GM19397 (cell line): ENCODE measurements around the gene MIGA2.
"Not testable (repeated sequence)": the region's sequence is repeated elsewhere in the genome, so short reads cannot be mapped to it uniquely, and the experiment has no call there.

Source experiments
- ATAC-seq: cut with Tn5 transposase; IDR thresholded peaks from one replicate; pipeline ENCODE4 v1.9.1; 2021; ENCODE audit warnings: mild to moderate bottlenecking, moderate library complexity; ENCODE audit not compliant: unreplicated experiment

Gene MIGA2

GRCh38 chr9:129036241-129036922 lies at the start of gene MIGA2:
Gene MIGA2, plus strand, starts transcription at chr9:129036626. Its CDS starts 3,969 bp downstream, at chr9:129040595.
- ATAC-seq, result peak; percentile 91

DNA sequence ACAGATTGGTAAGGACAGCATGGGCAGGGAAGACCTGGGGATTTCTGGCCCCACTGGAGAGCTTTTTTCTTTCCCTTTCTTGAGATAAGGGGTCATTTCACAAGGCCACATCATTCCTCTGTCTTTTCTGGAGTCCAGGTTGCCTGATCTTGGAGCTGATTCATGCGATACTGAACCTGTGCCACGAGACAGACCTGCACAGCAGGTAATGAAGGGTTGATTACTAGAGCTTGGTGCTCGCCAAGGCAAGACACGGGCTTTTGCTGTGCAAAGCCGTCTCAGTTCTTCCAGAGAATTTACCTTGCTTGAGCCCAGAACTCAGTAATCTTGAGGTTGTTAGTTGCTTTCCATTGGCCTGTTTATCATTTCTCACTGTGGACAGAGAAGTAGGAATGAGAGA lies 49.8 kb upstream of the MIGA2 start:
- no peak for ATAC-seq

DNA sequence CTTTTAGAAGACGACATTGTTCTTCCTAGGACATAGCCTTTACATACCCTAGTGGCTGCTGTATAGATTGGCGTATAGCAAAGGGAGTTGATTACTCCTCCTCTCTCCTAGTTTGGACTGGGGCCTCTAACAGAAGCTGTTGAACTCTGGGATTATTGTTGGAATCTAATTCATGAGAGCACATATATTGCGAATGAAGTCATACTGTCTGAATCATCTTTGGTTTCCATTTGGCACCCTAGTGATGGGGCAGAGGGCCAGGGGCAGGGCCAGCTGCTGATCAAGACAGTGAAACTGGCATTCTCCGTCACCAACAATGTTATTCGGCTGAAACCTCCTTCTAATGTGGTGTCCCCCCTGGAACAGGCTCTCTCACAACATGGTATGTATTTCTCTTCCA lies 48.6 kb upstream of the MIGA2 start:
- no peak for ATAC-seq

- ATAC-seq, result no peak
Observed at GRCh38 chr9:128992995-128993394, 43.4 kb upstream of the MIGA2 start.

DNA sequence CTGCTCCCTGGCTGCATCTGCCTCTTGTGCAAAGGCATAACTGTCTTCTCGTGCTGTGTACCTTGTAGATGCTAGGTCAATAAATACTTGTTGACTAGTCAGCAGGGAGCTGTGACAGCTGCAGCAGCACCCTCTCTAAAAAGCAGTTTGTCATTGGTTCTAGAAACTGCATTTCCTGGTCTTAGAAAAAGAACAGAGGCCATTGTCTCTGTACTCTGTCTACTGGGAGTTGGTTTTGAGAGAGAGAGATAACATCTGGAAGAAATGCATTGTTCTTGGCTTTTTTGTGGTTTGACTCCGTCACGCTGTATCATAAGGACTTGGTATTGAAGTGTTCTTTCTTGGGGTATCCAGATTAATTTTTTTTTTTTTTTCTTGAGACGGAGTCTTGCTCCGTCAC lies 40.6 kb upstream of the MIGA2 start:
- ATAC-seq, result no peak

DNA sequence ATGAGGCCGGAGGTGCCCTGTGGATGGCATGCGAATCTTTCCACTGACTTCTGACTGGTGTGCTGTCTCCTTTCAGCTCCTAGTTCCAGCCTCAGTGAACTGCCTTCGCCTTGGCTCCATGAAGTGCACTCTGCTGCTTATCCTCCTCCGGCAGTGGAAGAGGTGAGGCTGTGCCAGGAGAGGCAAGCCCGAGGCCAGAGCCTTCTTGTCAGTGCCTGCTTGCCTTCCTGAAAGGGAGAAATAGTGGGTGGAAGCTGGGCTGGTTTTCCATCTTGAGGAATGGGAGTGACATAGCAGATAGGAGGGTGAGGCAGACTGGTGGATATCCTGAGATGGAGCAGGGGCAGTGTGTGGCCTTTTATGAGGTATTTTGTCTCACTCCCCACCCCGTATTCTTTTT lies 38.0 kb upstream of the MIGA2 start:
- ATAC-seq, result no peak

DNA sequence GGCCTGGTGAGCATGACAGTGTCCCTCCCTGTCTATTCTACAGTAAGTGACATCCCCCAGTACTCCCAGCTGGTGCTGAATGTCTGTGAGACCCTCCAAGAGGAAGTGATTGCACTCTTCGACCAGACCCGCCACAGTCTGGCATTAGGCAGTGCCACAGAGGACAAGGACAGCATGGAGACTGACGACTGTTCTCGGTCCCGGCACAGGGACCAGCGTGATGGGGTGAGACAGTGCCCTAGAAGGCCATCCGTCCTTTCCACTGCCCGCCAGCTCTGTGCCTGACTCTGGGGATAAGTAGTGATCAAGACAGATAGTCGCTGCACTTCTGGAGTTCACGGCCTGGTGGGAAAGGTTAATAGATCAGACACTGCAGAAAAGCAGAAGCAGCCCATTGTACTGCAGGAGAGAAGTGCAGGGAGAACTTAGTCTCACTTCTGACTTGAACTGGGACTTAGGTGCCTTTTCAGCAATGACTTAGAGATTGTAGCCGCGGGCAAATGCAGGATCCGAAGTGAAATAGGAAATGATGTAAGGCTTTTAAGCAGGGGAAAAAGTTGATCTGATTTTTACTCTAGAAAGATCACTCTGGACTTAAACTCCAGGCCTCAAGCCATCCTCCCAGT lies 36.7 kb upstream of the MIGA2 start:
- no peak for ATAC-seq

- no peak for ATAC-seq
Observed at GRCh38 chr9:129001504-129002325, 34.7 kb upstream of the MIGA2 start.

DNA sequence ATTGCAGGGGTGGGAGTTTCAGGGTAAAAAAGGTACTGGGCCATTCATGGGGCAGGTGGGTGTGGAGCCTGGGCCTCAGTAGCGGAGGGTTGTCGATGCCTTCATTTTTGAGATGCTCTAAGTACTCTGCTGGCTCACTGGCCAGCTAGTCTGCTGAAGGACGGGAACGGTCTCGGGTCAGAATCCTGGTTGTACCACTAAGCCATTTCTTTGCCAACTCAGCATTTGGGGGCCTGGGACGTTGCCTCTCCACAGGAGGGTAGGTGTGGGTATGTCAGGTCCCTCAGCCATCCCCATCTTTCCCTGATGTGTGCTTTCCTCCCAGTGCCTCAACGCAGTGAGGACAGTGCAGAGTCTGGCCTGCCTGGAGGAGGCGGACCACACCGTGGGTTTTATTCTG lies 33.4 kb upstream of the MIGA2 start:
- no peak for ATAC-seq

GRCh38 chr9:129004173-129004572 lies 32.3 kb upstream of the MIGA2 start:
- ATAC-seq, result not testable (repeated sequence)

DNA sequence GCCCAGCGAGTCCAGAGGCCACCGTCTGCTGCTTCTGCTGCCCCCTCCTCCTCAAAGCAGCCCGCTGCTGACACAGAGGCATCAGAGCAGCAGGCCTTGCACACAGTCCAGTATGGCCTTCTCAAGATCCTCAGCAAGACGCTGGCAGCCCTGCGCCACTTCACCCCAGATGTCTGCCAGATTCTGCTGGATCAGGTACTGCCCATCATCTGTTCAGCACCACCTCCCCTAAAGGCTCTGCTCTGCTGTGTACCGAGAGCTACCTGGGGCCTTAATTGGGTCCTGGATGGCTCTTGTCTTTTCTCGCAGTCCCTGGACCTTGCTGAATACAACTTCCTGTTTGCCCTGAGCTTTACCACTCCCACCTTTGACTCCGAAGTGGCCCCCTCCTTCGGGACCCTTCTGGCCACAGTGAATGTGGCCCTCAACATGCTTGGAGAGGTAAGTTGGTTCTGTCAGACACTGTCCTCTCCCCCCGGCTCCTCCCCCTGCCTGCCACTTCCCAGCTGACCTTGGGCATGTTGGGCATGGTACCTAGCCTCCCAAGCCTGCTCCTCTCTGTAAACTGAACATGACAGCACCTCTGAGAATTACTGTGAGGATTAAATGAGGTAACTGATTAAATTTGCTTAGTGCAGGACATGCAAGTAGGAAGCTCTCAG lies 31.0 kb upstream of the MIGA2 start:
- ATAC-seq, result no peak

- ATAC-seq, result no peak
Observed at GRCh38 chr9:129006328-129007034, 29.9 kb upstream of the MIGA2 start.

- no peak for ATAC-seq
Observed at GRCh38 chr9:129007035-129007765, 29.2 kb upstream of the MIGA2 start.

DNA sequence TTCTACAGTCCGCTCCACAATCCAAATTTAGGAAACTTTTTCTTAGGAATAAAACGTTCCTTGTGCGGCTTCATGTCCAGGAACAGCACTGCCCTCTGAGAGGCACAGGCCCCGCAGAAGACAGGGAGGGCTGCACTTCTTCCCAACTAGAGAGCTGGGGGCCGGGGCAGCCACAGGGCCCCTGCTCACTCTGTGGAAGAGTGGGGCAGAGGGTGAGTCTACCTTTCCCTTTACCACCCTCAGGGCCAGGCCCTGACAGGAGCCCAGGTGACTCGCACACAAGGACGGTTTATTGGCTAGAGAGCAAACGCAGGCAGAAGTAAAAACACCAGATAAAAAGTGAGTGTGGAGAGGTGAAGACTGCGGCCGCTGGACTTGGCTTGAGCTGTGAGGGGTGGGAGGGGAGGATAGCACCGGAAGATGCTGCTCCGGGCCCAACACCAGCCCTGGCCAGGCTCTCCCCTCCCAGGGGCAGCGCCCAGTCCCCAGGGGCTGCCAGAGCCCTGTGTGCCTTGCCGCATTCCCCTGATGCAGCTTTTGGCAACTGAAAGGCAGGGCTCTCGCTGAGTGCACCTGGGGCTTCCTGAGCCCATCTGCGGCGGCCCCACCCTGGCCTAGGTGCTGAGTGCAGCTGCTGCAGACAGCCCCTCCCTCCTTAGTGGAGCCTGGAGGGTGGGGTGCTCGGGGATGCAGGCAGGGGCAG lies 28.5 kb upstream of the MIGA2 start:
- no peak for ATAC-seq

- ATAC-seq, result no peak
Observed at GRCh38 chr9:129008469-129008965, 27.9 kb upstream of the MIGA2 start.

DNA sequence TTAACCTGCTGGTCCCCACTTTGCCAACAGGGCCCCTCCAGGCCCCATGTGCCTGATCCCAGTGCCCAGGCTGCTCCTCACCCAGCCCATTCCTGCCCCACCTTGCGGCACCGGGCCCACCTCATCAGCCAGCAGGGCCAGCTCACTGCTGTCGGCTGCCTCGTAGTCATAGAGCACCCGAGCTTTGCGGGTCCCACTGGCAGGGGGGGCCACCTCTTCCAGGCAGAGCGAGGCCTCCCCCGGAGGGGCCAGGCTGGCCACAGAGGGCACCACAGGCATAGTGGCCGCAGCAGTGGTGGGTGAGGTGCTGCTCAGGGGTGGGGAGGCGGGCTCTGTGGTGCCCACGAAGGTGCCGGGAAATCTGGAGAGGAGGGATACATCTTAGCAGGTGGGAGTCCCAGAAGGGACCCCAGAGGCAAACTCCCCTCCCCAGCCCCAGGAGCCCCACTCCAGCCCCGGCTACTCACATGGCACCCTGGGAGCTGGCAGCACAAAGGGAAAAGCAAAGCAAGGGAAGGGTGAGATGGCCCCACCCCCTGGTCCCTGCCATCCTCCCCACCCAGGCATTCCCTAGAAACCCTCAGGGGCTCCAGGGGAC lies 27.3 kb upstream of the MIGA2 start:
- ATAC-seq, result no peak

DNA sequence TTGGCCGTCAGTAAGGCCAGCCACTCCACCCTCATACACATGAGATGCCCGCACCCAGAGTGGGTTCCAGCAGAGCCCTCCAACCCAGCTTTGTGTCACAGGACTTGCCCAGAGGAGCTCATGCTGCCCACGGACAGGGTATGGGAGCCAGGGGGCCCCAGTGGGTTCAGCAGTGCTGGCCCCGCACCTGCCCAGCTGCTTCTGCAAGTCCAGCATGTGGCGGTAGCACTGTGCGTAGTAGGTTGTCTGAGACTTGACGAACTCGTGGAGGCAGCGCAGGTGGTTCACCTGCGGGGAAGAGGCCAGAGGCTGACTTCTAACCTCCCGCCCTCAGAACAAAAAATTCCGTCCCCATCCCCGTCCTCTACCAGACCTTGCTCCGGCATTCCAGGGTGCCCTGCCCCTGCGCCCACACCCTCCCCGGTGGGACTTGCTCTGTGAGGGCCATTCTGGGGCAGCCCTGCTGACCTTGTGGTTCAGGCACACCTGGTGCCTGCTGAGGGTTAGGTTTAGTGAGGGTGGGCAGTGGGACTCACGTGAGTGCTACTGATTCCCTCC lies 26.8 kb upstream of the MIGA2 start:
- ATAC-seq, result no peak

DNA sequence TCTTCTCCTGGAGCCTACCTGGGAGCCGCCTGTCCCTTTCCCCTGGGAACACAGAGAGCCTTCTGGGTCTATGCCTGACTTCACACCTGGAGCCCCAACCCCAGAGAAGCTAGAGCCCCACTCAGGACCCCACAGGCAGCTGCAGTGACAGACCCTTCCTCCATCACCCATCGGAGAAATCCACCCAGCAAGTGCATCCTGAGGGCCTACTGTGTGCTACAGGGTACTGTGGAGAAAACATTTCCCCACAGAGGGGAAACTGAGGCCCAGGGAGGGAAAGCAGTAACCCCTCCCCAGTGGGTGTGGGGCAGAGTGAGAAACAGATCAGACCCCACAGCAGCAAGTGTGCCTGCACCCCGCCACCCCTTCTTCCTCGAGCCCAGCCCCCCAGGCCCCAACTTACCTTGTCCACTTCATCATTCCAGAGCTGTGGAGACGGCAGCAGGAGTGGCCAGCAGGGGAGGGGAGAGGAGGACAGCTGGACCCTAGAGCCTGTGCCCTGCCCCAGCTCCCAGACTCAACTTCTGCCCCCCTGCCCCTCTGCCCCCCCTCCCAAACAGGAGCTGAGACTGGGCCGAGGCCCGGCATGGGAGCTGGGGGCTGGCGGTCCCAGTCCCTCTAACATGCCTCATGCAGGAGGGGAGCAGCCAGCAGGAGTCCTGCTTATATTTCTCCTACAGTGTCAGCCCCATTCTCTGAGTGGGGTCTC lies 26.0 kb upstream of the MIGA2 start:
- ATAC-seq, result no peak
